A673 (cell line): ENCODE results near the gene CPXM2.

ENCODE experiments used
- CTCF ChIP-seq: fragments of 300-800, 200-600 bp; sonication (generic); conservative IDR thresholded peaks from 2 replicates; pipeline ENCODE4 v1.5.1; 2017; ENCODE audit warnings: low read depth, mild to moderate bottlenecking, antibody characterized with exemption, low read length, moderate library complexity, mixed read lengths
- EZH2 ChIP-seq: fragments of 200-600 bp; sonication (generic); IDR thresholded peaks from 2 replicates; pipeline ENCODE4 v1.6.1; 2017; ENCODE audit warnings: borderline replicate concordance, low read depth, mild to moderate bottlenecking, mixed read lengths, antibody characterized with exemption, low read length; ENCODE audit not compliant: poor library complexity, severe bottlenecking

GRCh38 chr10:123885406-123886170 lies 6.0 kb downstream of the CPXM2 start:
- TF ChIP-seq CTCF (no peak), EZH2 (no peak)
